Keratinocyte (primary cell): ENCODE measurements around the gene ROR2.

Experiments used
- EZH2 ChIP-seq: IDR thresholded peaks from one replicate; pipeline ENCODE4 v1.6.1; 2012; ENCODE audit warnings: inconsistent platforms, mild to moderate bottlenecking, low read length, moderate library complexity
- TF ChIP-seq, protein P1 (sequence below), 3 experiments: IDR thresholded peaks in 1 of 3; conservative IDR thresholded peaks in 1 of 3; optimal IDR thresholded peaks in 1 of 3; 2 replicates in 2 of 3; 3 replicates in 1 of 3; pipeline versions ENCODE3 to v1.5.1; 2011; ENCODE audit warnings: low read length in 3 of 3, mild to moderate bottlenecking in 3 of 3, moderate library complexity in 2 of 3, control low read depth in 1 of 3, inconsistent platforms in 1 of 3; ENCODE audit not compliant: insufficient read depth in 2 of 3; ENCODE audit errors: extremely low read depth in 1 of 3

DNA sequence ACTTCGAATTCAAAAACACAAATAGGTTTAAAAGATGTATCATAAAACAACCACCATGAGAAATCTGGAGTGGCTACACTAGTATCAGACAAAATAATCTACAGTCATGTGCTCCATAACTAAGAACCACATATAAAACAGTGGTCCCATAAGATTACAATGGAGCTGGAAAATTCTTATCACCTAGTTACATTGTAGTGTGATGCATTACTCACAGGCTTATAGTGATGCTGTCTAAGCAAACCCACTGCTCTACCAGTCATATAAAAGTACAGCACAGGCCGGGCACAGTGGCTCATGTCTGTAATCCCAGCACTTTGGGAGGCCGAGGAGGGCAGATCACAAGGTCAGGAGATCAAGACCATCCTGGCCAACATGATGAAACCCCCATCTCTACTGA, 160.1 kb downstream of the ROR2 start:
- TF ChIP-seq EZH2 = no peak
- TF ChIP-seq, protein P1, sequence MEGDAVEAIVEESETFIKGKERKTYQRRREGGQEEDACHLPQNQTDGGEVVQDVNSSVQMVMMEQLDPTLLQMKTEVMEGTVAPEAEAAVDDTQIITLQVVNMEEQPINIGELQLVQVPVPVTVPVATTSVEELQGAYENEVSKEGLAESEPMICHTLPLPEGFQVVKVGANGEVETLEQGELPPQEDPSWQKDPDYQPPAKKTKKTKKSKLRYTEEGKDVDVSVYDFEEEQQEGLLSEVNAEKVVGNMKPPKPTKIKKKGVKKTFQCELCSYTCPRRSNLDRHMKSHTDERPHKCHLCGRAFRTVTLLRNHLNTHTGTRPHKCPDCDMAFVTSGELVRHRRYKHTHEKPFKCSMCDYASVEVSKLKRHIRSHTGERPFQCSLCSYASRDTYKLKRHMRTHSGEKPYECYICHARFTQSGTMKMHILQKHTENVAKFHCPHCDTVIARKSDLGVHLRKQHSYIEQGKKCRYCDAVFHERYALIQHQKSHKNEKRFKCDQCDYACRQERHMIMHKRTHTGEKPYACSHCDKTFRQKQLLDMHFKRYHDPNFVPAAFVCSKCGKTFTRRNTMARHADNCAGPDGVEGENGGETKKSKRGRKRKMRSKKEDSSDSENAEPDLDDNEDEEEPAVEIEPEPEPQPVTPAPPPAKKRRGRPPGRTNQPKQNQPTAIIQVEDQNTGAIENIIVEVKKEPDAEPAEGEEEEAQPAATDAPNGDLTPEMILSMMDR (optimal IDR thresholded peaks at IDR 0.05 in 1 of 3, IDR thresholded peaks at IDR 0.05 in 1 of 3, conservative IDR thresholded peaks at IDR 0.05 in 1 of 3; ENCODE audit: extremely low read depth in 1 of 3, insufficient read depth in 2 of 3, low read length in 3 of 3) = no peak
